Gastroesophageal sphincter (tissue), 4 donors: ENCODE results near the gene HDGFL2. TPM values are rescaled to one million over a fixed set of nuclear protein-coding genes. Genes with fewer than 3 reads are reported as not detected.

ENCODE experiments used
- ATAC-seq: fragments of 150-250 bp; one replicate; pipeline ENCODE4 v1.9.1; 2016; ENCODE audit warnings: mild to moderate bottlenecking, moderate library complexity
- H3K27ac ChIP-seq, 4 donors: fragments of 200-600 bp; sonication (generic) in 3 of 4; 1 replicate in 3 of 4; 2 replicates in 1 of 4; pipeline ENCODE4 v1.5.1; 2016 to 2019
- H3K27me3 ChIP-seq: fragments of 200-600 bp; sonication (generic); one replicate; pipeline ENCODE4 v1.5.1; 2019
- H3K36me3 ChIP-seq, 2 donors: fragments of 200-600 bp; sonication (generic); one replicate each; pipeline ENCODE4 v1.5.1; 2019; ENCODE audit warnings: control low read depth in 1 of 2
- H3K4me1 ChIP-seq, 3 donors: fragments of 200-600 bp; sonication (generic); 1 replicate in 2 of 3; 2 replicates in 1 of 3; pipeline ENCODE4 v1.5.1; 2016 to 2019; ENCODE audit warnings: control low read depth in 2 of 3
- H3K4me3 ChIP-seq, 2 donors: fragments of 200-600 bp; sonication (generic); one replicate each; pipeline ENCODE4 v1.5.1; 2019; ENCODE audit warnings: mild to moderate bottlenecking in 1 of 2, moderate library complexity in 1 of 2
- H3K9me3 ChIP-seq, 3 donors: fragments of 200-600 bp; sonication (generic); one replicate each; pipeline ENCODE4 v1.5.1; 2017 to 2019; ENCODE audit warnings: control low read depth in 2 of 3
- EP300 ChIP-seq: sonication (generic); formaldehyde crosslinking; IDR thresholded peaks from one replicate; pipeline ENCODE4 v1.6.1; 2017; ENCODE audit warnings: antibody characterized with exemption, mild to moderate bottlenecking
- POLR2A ChIP-seq, 2 donors: fragments of 450-650 bp; IDR thresholded peaks; one replicate each; pipeline ENCODE4 v1.6.1; 2017; ENCODE audit warnings: antibody characterized with exemption in 2 of 2, mild to moderate bottlenecking in 2 of 2, moderate library complexity in 1 of 2
- POLR2AphosphoS5 ChIP-seq: sonication (generic); formaldehyde crosslinking; IDR thresholded peaks from one replicate; pipeline ENCODE4 v1.6.1; 2017; ENCODE audit warnings: antibody characterized with exemption
- WGBS, 2 donors: methylation state at CpG; one replicate each; pipeline ENCODE4 v1.1.5; 2018; ENCODE audit warnings: low coverage in 1 of 2; 5-methylcytosine and 5-hydroxymethylcytosine counted together
- total RNA-seq, 4 donors: library from RNA; depleted of rRNA; stranded (reverse); fragments of >200 nt; gene quantifications; one replicate each; pipeline ENCODE4 v1.1.0, GENCODE V29; 2016
- TF ChIP-seq, protein P1 (sequence below), 4 experiments: fragments of 200-600 bp in 2 of 4; fragments of 450-650 bp in 2 of 4; sonication (generic) in 1 of 4; IDR thresholded peaks; one replicate each; pipeline ENCODE4 v1.5.1; 2017 to 2019; ENCODE audit warnings: antibody characterized with exemption in 4 of 4, mild to moderate bottlenecking in 2 of 4, moderate library complexity in 2 of 4

Gene HDGFL2
- total RNA-seq = 10 to 100 TPM; 33.3 to 49.5 (median 36.2) TPM

DNA sequence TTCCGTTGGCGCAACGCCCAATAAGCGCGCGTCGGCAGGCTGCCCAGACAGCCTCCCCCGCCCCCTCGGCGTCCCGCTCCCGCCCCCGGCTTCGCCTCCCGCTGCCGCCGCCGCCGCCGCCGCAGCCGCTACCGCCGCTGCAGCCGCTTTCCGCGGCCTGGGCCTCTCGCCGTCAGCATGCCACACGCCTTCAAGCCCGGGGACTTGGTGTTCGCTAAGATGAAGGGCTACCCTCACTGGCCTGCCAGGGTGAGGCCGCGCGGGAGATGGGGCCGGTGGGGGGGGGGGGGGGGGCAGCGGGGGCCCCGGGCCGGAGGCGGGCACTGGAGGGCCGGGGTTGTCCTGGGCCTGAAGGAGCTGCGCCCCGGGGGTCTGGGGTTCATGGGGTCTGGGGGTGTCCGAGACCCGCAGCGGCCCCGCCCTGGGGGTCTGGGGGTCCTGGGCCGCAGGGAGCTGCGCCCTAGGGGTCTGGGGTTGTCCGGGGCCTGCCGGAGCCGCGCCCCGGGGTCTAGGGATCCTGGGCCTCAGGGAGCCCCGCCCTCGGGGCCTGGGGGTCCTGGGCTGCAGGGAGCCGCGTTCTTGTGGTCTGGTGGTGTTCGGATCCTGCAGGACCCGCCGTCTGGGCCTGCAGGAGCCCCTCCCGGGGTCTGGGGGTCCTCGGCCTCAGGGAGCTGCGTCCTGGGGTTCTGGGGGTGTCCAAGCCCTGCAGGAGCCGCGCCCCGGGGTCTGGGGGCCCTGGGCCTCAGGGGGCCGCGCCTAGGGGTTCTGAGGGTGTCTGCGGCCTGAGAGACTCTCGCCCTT lies at the start of gene HDGFL2:
Gene HDGFL2 (plus strand): TSS at position 124 of the 801 bp plus-strand sequence. CDS start 54 bp downstream, at position 178.
- ATAC-seq = no peak
- H3K27me3 ChIP-seq = no peaks in the 10 kb centered on the region
- peaks cover 3 to 35% (median 20%) of the 10 kb centered on the region in 3 donors for H3K4me1 ChIP-seq
- no peaks in the 10 kb centered on the region for H3K9me3 ChIP-seq
- TF ChIP-seq POLR2A (IDR thresholded peaks at IDR 0.05) (no peak), EP300 (no peak), POLR2AphosphoS5 (no peak)
- TF ChIP-seq, protein P1, sequence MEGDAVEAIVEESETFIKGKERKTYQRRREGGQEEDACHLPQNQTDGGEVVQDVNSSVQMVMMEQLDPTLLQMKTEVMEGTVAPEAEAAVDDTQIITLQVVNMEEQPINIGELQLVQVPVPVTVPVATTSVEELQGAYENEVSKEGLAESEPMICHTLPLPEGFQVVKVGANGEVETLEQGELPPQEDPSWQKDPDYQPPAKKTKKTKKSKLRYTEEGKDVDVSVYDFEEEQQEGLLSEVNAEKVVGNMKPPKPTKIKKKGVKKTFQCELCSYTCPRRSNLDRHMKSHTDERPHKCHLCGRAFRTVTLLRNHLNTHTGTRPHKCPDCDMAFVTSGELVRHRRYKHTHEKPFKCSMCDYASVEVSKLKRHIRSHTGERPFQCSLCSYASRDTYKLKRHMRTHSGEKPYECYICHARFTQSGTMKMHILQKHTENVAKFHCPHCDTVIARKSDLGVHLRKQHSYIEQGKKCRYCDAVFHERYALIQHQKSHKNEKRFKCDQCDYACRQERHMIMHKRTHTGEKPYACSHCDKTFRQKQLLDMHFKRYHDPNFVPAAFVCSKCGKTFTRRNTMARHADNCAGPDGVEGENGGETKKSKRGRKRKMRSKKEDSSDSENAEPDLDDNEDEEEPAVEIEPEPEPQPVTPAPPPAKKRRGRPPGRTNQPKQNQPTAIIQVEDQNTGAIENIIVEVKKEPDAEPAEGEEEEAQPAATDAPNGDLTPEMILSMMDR (IDR thresholded peaks at IDR 0.05) = no peak
- peak within 1 kb of the TSS; percentile 78 to 91 (median 84) for H3K27ac ChIP-seq
- 0% methylated on average over 9 of the region's 71 CpGs; no CpG with 5 or more reads in 1 of the 2 donors for WGBS, 2 donors
- peak within 1 kb of the TSS; percentile 68 to 98 for H3K4me3 ChIP-seq
- peaks cover 0 to 26% of the 10 kb centered on the region in 2 donors for H3K36me3 ChIP-seq

DNA sequence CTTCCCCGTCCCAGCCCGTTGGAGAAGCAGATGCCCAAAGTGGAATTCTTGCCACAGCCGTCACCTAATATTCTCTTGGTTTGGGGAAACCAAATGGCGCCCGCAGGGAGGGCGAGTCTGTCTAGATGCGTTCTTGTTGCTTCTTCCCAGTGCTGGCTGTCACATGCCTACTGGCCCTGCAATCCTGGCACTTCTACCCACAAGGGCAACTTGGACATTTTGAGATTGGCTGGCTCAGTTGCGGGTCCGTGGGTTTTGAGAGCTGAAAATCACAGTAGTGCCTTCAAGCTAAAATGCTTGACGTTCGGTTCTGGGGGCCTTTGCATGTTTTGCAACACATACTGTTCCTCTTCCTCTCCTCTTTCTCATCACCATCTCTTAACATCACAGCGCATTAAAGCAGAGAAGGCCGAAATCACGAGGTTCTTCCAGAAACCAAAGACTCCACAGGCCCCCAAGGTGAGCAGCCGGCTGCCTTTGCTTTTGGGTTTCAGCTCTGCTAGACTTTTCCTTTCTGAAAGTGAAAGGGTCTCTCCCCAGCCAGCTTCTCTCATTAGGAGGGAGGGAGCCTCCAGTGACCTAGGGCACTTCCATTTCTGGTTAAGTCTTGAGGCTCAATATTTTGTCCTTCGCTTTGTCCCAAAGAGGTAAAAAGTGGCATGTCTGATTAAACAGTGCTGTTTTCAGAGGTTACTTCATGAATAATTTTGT lies 48.5 kb upstream of the HDGFL2 start:
- no peak for TF ChIP-seq POLR2AphosphoS5
- TF ChIP-seq POLR2A (IDR thresholded peaks at IDR 0.05) = no peak
- TF ChIP-seq EP300 = no peak
- TF ChIP-seq, protein P1 (IDR thresholded peaks at IDR 0.05) = no peak
- Histone ChIP-seq H3K36me3 (peaks cover 0 to 25% of the 10 kb centered on the region in 2 donors), H3K9me3 (no peaks in the 10 kb centered on the region), H3K4me1 (no peaks in the 10 kb centered on the region), H3K27ac (no peak overlapping the region), H3K4me3 (no peak overlapping the region), H3K27me3 (no peaks in the 10 kb centered on the region)
- ATAC-seq = no peak
- 86 to 100% methylated on average over 2 to 16 of the region's 16 CpGs for WGBS, 2 donors

DNA sequence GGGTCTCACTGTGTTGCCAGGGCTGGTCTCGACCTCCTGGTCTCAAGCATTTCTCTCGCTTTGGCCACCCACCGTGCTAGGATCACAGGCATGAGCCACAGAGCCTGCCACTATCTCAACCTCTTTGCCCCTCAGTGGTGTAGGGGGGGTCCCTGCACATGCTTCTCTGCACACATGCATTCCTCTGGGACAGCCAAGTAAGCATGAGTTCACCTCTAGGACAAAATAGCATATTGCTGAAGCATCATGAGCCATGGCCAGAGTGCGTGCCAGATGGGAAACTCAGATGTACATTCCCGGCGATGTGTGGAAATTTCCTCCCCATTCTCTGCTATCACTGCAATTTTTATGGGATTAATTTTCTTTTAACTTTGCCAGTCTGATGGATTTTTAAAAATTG lies 46.6 kb upstream of the HDGFL2 start:
- peaks cover 0 to 42% of the 10 kb centered on the region in 2 donors for H3K36me3 ChIP-seq
- no peak overlapping the region for H3K4me3 ChIP-seq
- no peak for ATAC-seq
- no peaks in the 10 kb centered on the region for H3K4me1 ChIP-seq
- no peak for TF ChIP-seq EP300
- TF ChIP-seq, protein P1 (IDR thresholded peaks at IDR 0.05) = no peak
- TF ChIP-seq POLR2A (IDR thresholded peaks at IDR 0.05) = no peak
- no peak for TF ChIP-seq POLR2AphosphoS5
- no peaks in the 10 kb centered on the region for H3K27me3 ChIP-seq
- no peak overlapping the region for H3K27ac ChIP-seq
- WGBS, 2 donors = 91 to 97% methylated on average over 3 to 4 of the region's 6 CpGs
- no peaks in the 10 kb centered on the region for H3K9me3 ChIP-seq

DNA sequence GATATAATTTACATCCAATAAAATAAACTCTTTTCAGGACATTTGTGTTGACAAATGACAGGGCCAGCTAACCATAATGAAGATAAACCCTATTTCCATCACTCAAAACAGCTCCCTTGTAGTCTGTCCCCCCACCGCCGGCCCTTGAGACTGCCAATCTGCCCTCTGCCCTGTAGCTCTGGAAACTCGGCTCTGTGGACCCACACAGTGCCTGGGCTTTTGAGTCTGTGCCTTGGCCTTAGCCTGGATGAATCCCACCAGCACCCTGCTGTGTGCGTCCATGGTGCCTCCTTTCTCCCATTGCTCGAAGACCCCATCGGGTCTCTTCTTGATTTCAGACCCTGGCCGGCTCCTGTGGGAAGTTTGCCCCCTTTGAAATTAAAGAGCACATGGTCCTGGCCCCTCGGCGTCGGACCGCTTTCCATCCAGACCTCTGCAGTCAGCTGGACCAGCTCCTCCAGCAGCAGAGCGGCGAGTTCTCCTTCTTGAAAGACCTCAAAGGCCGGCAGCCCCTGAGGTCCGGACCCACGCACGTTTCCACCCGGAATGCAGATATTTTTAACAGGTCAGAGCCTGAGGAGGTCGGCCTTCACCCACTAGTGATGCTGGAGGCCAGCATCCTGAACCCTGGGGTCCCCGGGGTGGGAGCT lies 43.6 kb upstream of the HDGFL2 start:
- no peaks in the 10 kb centered on the region for H3K4me1 ChIP-seq
- WGBS, 2 donors = 81 to 87% methylated on average over 6 to 10 of the region's 20 CpGs
- H3K4me3 ChIP-seq = no peak overlapping the region
- no peak overlapping the region for H3K27ac ChIP-seq
- TF ChIP-seq, protein P1 (IDR thresholded peaks at IDR 0.05) = no peak
- no peak for TF ChIP-seq EP300
- no peak for TF ChIP-seq POLR2AphosphoS5
- no peak for TF ChIP-seq POLR2A (IDR thresholded peaks at IDR 0.05)
- no peaks in the 10 kb centered on the region for H3K27me3 ChIP-seq
- H3K36me3 ChIP-seq = peaks cover 0 to 59% of the 10 kb centered on the region in 2 donors
- no peak for ATAC-seq
- no peaks in the 10 kb centered on the region for H3K9me3 ChIP-seq
